ENCODE measurements around the gene THSD4.

THSD4 gene

DNA sequence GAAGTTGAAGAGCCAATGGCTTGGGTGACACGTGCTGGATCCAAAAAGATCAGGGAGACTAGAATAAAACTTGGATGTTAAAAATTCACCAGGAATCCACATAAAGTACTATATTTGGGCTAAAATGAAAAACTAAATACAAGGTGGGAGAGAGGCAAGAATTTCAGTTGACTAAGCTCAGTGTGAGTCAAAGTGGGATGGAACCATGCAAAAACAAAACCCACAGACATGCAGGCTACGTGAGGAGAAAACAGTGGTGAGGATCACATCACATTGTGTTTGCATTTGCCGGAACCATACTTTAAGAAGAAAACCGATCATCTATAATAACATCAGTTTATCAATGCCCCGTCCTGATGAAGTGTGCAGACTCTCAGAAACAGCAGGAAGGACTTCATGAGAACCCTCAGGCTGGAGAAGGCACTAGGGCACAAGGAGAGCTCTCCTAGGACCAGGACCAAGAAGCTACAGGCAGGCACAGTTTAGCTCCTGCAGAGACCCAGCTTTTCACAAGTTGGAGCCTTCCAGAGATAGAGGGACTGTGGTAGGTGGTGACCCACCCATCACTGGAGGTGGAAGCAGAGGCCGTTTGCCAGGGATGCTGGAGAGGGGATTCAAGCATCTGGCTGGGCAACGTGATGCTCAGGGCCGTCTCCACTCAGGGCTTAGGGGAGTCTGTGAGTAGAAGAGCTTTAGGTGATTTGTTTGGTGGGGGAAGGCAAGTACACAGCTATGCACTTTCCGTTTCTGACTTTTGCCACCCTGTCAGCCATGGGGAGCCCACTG is 666.1 kb downstream of the THSD4 start:
- DNase-seq, result no peak

- no peak for DNase-seq
Measured at GRCh38 chr15:71781965-71782265, 666.6 kb downstream of the THSD4 start.

GRCh38 chr15:71782422-71783165 is 667.3 kb downstream of the THSD4 start:
- DNase-seq, result no peak

- no peak for DNase-seq
Measured at GRCh38 chr15:71784719-71785118, 669.4 kb downstream of the THSD4 start.

GRCh38 chr15:71785996-71786395 is 670.7 kb downstream of the THSD4 start:
- DNase-seq, result no peak

GRCh38 chr15:71786673-71787072 is 671.4 kb downstream of the THSD4 start:
- no peak for DNase-seq

GRCh38 chr15:71788646-71789579 is 673.6 kb downstream of the THSD4 start:
- no peak for DNase-seq

DNA sequence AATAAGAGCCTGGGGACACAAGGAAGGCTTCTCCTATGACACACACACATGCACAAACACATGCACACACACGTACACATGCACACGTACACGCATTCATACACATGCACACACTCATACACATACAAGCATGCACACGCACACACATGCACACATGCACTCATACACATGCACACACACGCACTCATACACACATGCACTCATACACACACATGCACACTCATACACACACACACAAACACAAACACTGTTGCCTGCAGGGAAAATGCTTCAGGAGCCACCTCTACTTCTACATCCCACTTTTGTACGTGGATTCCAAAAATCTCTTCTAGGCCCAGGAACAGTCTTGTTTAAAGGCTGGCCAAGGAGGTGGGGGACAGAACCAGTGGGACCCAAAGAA is 674.3 kb downstream of the THSD4 start:
- no peak for DNase-seq

DNA sequence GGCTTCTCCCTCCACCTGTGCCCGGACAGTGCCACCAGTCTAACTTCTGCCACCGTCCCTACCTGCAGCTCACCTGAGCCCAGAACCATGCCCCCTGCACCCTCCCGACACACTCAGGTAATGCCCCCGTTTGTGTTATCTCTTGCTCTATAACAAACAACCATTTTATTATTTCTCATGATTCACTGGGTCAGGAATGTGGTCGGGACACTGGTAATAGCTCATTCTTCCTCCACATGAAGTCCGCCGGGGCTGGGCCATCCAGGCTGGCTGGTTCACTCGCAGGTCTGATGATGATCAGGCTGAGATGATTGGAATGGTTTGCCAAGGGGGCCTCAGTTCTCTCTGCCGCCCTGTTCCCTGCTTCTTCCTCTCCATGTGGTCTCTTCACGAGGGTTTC is 674.8 kb downstream of the THSD4 start:
- no peak for DNase-seq

GRCh38 chr15:71791975-71792374 is 676.7 kb downstream of the THSD4 start:
- DNase-seq, result no peak

DNA sequence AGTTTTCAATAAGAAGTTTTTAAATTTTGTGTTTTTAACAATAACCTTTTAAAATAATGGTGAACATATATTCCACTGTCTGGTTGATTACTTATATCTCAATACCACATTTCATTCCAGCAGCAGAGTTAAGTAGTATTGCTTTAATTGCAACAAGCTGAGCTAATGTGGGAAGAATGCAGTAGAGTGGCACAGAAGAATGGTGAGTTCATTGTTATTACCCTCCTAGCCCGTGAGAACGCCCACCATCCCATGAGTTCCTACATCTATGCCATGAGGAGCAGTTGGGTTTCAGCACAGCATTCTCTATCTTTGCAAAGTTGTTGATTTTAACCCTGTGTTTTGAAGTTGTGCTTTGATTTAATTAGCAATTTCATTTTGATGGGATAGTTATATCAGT is 677.2 kb downstream of the THSD4 start:
- no peak for DNase-seq

DNA sequence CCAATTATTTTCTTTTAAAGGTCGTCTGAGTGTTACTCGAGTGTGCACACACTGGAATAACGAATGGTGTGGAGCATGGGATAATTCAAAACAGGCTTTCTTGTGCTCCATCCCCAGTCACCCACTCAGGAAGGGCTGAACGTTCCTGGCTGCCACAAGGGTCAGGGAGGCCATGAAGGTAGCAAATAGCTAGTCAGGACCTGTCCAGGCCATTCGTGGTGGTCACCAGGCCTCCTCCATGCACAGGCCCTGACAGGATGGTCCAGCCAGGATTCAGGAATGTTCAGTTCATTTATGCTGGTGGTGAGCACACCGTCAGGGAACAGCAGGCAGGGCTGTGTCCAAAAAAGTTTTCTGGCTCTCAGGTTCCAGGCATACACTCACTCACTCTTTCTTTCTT is 683.4 kb downstream of the THSD4 start:
- no peak for DNase-seq

GRCh38 chr15:71800190-71800589 is 684.9 kb downstream of the THSD4 start:
- no peak for DNase-seq

DNA sequence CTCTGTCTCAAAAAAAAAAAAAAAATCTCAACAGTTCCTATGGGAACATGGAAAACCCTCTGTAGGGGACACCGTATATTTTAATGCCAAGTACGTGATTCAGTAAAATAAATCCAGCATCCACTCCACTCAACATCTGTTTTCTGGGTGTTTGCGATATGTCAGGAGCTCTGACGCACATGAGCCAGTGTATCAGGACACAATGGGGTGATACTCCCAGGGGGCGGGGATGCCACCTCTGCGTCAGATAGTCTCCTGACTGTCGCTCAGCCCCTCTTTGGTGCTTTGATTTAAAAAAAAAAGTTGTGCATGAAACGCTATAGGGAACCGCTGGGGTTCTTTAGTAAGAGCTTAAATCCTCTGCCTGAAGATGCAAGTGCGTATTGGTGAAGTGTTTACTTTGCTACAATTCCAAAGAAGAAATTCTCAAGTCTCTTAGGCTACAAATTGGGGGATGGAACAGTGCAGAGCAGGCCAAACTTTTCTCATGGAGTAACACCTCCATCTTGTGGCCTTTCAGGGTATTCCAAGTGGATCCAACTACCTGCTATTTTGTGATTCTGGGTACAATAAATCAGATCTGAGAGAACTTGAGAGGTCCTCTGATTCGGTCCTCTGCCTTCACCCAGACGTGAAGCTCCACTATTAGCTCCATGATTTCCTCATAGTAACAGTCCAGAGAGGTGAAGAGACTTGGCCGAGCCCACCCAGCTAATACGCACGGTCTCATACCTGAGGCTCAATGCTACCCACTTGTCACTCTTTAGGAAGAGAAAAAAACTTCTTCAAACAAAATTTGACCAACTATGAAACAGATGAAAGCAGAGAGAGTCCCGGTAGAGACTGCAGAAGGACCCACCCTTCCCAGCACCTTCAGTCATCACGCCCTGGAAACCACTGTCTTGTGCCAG is 685.8 kb downstream of the THSD4 start:
- DNase-seq, result no peak

DNA sequence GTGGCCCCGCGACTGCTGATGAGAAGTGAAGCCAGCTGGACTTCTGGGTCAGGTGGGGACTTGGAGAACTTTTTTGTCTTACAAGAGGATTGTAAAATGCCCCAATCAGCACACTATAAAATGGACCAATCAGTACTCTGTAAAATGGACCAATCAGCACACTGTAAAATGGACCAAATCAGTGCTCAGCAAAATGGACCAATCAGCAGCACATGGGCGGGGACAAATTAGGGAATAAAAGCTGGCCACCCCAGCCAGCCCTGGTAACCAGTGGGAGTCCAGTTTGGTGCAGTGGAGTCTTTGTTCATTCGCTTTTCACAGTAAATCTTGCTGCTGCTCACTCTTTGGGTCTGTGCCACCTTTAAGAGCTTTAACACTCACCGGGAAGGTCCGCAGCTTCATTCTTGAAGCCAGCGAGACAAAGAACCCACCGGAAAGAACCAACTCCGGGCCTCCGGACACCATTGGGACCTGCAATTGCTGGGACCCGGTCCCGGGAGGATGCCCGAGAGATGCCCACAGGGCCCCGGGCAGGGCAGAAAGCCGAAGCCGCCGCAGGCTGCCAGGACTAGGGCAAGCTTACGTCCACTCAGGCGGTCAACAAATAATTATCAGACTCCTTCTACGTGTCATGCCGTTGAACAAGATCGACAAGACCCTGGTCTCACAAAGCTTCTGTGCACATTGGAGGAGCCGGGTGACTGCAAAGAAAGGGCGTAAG is 686.8 kb downstream of the THSD4 start:
- no peak for DNase-seq

DNA sequence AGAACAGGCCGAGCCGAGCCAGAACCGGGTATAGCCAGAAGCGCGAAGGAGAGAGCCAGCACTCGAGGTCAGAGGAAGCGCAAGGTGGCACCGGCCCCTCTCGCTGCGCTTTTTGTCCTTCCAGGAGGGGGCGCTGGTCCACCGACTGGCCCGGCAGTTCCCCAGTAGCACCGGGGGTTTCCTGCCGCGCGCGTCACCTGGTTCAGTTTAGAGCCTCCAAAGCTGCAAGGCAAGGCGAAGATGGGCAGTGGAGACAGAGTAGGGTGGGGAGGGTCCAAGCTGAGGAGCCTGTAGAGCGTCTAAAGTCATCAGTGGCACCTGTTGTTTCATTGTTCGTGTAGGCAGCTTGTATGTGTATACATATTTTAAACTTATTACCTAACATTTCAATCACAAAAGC is 687.5 kb downstream of the THSD4 start:
- DNase-seq, result no peak

DNA sequence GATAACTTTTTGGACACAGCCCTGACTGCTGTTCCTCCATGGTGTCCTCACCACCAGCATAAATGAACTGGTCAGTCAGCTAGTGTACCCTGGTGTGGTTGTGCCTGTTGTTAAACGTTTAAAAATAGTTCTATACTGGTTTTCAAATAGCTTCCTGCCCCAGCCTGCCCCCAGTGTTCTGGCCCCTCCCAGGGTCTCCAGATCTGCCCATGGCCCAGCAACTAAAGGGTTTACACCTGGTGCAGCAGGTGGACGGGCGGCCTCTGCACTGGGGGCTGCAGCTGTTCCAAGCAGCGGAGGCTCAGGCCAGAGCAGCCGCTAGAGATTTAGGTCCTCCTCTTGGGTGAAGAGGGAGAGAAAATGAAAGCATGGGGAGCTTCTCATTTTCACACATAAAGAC is 689.0 kb downstream of the THSD4 start:
- DNase-seq, result no peak

DNA sequence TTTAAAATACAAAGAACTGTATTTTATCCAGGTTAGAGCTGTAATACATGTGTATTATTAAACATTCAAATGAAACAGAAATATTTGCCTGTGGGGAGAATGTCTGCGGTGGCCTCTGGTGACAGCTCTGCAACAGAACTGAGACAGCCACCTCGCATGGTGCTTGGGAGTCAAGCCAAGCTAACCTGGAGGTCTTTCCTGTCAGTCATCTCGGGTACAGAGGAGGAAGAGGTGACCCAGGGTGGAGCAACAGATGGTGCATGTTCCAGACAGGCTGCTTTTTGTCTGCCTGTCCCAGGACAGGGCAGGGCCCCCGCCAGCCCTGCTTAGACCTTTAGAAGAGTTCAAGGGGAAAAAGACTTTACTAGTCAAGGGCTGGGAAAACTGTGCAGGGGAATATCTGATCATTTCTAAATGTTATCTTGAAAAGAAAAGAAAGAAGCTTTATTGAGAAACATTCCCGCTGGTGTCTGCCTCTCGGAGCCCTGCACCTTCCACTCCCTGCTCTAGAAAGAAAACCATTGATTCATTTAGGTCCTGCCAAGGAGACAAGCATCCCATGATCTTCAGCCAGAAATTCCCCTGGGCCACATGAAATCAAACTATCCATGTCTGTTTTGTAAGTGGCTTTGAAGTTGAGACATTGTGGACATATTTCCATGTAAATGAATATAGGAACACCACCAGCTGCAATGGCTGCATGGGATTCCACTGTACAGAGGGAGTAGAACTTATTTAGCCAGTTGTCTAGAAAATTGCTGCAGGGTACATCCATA is 689.6 kb downstream of the THSD4 start:
- DNase-seq, result no peak

GRCh38 chr15:71806452-71806931 is 691.2 kb downstream of the THSD4 start:
- DNase-seq, result no peak

DNA sequence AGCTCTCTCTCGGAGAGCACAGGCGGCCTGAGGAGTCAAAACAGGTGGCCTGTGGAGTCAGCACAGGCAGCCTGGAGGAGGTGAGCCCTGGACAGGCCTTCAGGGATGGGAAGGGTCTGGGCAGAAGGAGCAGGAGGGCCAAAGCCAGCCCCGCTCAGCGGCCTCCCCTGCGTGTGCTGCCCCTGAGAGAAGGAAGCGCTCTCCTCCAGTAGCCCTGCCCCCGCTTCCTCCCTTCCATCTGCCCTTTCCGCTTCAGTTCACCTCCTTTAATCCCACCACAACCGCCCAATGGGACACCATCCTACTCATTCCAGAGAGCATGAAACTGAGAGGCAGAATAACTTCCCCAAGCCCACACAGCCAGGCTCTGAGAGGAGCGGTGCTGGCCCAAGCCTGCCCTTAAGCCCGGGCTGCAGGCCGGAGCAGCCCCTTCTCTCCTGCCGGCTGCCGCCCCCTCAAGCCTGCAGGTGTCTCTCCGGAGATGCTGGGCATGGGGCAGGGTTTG is 691.9 kb downstream of the THSD4 start:
- no peak for DNase-seq

DNA sequence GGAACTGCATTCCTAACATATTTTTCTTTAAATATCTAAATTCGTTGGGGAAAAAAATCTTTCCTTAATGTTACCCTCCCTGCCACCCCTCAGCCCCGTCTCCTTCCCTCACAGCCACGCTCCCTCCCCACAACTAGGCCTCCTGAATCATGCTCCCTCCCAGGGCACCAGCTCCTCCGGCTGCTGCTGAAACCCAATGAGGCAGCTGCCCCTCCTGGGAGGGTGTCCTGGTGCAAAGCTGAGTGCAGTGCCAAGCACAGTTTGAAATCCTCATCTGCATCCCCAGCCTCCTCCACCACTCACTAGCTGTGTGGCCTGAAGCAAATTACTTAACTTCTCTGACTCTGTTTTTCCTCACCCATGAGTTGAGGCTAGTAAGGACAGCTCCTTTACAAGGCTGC is 692.4 kb downstream of the THSD4 start:
- no peak for DNase-seq
